ENCODE measurements around the gene ECM1.

Gene ECM1

GRCh38 chr1:150558303-150558704 lies 50.4 kb downstream of the ECM1 start:
- Histone ChIP-seq H3K36me3 (no peaks in the 10 kb centered on the region), H3K9me3 (ENCODE audit: severe bottlenecking) (no peaks in the 10 kb centered on the region), H3K4me3 (ENCODE audit: low read depth, low read length) (no peak overlapping the region), H3K27me3 (ENCODE audit: insufficient read depth, low read depth, severe bottlenecking) (no peaks in the 10 kb centered on the region), H3K27ac (no peak overlapping the region)
- no peak for TF ChIP-seq CTCF (IDR thresholded peaks at IDR 0.05; ENCODE audit: low read depth, low read length)
- no peak for DNase-seq

GRCh38 chr1:150558761-150559655 lies 51.1 kb downstream of the ECM1 start:
- no peak for TF ChIP-seq CTCF (IDR thresholded peaks at IDR 0.05; ENCODE audit: low read depth, low read length)
- Histone ChIP-seq H3K9me3 (ENCODE audit: severe bottlenecking) (no peaks in the 10 kb centered on the region), H3K4me3 (ENCODE audit: low read depth, low read length) (no peak overlapping the region), H3K27me3 (ENCODE audit: insufficient read depth, low read depth, severe bottlenecking) (no peaks in the 10 kb centered on the region), H3K36me3 (no peaks in the 10 kb centered on the region), H3K27ac (no peak overlapping the region)
- no peak for DNase-seq

GRCh38 chr1:150559656-150560010 lies 51.7 kb downstream of the ECM1 start:
- no peak for DNase-seq
- Histone ChIP-seq H3K27ac (no peak overlapping the region), H3K36me3 (no peaks in the 10 kb centered on the region), H3K4me3 (ENCODE audit: low read depth, low read length) (no peak overlapping the region), H3K27me3 (ENCODE audit: insufficient read depth, low read depth, severe bottlenecking) (no peaks in the 10 kb centered on the region), H3K9me3 (ENCODE audit: severe bottlenecking) (no peaks in the 10 kb centered on the region)
- TF ChIP-seq CTCF (IDR thresholded peaks at IDR 0.05; ENCODE audit: low read depth, low read length) = no peak

GRCh38 chr1:150560011-150560438 lies 52.1 kb downstream of the ECM1 start:
- Histone ChIP-seq H3K9me3 (ENCODE audit: severe bottlenecking) (no peaks in the 10 kb centered on the region), H3K4me3 (ENCODE audit: low read depth, low read length) (no peak overlapping the region), H3K27me3 (ENCODE audit: insufficient read depth, low read depth, severe bottlenecking) (no peaks in the 10 kb centered on the region), H3K27ac (no peak overlapping the region), H3K36me3 (no peaks in the 10 kb centered on the region)
- DNase-seq = peak; percentile 89
- TF ChIP-seq CTCF (IDR thresholded peaks at IDR 0.05; ENCODE audit: low read depth, low read length) = peak; percentile 100

- H3K9me3 ChIP-seq (ENCODE audit: severe bottlenecking) = no peaks in the 10 kb centered on the region
- TF ChIP-seq CTCF (IDR thresholded peaks at IDR 0.05; ENCODE audit: low read depth, low read length) = peak; percentile 98
- H3K36me3 ChIP-seq = no peaks in the 10 kb centered on the region
- peak overlapping the region; percentile 72 for H3K27ac ChIP-seq
- no peaks in the 10 kb centered on the region for H3K27me3 ChIP-seq (ENCODE audit: insufficient read depth, low read depth, severe bottlenecking)
- DNase-seq = peak; percentile 96
- H3K4me3 ChIP-seq (ENCODE audit: low read depth, low read length) = peak overlapping the region; percentile 72
Observed at GRCh38 chr1:150560576-150561253, 52.8 kb downstream of the ECM1 start.
